ENCODE measurements around the gene RPS8. TPM values are rescaled to one million over a fixed set of nuclear protein-coding genes. Genes with fewer than 3 reads are reported as not detected.

RPS8 gene
- total and polyA plus RNA-seq, 8 donors, result 843 to 1,938 (median 1,366) TPM

DNA sequence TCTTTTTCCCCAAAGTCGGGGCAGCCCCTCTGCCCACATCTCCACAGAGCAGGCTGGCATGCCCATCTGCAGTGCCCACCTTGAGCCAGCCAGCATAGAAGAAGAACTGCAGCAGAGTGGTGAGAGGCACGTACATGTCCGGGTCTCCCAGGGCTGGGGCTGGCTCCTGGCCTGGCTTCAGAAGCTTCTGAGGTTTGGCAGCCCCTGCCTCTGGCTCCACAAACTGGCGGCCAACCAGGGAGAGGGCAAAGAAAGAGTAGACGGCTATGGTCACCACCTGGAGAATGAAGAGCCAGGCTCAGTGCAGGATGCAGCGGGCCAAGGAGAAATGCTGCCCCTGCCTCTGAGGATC is 9.7 kb downstream of the RPS8 start:
- no peak for FAIRE-seq
- Histone ChIP-seq H3K36me3 (no peaks in the 10 kb centered on the region), H3K27ac (no peak overlapping the region), H3K4me1 (peaks cover 0 to 10% (median 0%) of the 10 kb centered on the region in 3 donors), H3K9me3 (no peaks in the 10 kb centered on the region), H3K27me3 (no peaks in the 10 kb centered on the region), H3K4me3 (no peak overlapping the region)
- ATAC-seq, result no peak
- 83 to 90% methylated on average over 6 of the region's 6 CpGs for WGBS, 2 donors
- intact Hi-C loops (cut with DNase I), result loop anchor here in 1 of 3 donors (5.0 kb wide), 2 partner anchors 57 to 227 kb away; partner anchors contain the start of genes HECTD3, PTCH2 and UROD
- DNase-seq, result peak in 2 of 6 donors; percentile 22 to 44
- TF ChIP-seq, protein P1, sequence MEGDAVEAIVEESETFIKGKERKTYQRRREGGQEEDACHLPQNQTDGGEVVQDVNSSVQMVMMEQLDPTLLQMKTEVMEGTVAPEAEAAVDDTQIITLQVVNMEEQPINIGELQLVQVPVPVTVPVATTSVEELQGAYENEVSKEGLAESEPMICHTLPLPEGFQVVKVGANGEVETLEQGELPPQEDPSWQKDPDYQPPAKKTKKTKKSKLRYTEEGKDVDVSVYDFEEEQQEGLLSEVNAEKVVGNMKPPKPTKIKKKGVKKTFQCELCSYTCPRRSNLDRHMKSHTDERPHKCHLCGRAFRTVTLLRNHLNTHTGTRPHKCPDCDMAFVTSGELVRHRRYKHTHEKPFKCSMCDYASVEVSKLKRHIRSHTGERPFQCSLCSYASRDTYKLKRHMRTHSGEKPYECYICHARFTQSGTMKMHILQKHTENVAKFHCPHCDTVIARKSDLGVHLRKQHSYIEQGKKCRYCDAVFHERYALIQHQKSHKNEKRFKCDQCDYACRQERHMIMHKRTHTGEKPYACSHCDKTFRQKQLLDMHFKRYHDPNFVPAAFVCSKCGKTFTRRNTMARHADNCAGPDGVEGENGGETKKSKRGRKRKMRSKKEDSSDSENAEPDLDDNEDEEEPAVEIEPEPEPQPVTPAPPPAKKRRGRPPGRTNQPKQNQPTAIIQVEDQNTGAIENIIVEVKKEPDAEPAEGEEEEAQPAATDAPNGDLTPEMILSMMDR (IDR thresholded peaks at IDR 0.05), result no peak

DNA sequence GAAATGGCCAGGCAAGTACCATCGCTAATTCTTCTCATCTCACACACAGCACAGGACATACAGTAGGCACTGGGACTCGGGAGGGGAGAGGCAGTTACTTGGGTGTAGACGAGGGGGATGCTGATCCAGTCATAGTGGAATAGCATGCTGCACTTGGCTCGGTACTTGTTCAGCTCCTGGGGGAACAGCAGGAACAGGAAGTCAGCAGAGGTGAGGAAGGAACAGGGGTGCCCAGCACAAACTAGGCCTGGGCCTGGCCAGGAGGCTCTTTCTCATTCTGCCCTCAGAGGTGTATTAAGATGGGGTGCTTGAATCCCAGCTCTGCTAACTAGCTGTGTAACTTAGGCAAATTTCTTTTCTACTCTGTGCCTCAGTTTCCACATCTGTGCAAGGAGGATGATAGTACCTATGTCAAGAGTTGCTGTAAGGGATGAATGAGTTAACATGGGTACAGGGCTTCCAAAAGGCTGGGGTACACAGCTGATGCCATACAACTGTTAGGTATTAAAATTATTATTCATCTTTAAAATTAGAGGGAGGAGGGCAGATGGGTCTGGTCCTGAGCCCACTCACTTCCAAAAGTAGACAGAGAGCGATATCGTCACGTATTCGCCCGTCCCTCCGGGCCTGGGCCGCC is 10.3 kb downstream of the RPS8 start:
- H3K36me3 ChIP-seq, result no peaks in the 10 kb centered on the region
- no peaks in the 10 kb centered on the region for H3K9me3 ChIP-seq
- no peak for ATAC-seq
- FAIRE-seq, result no peak
- H3K4me1 ChIP-seq, result peaks cover 0 to 10% (median 0%) of the 10 kb centered on the region in 3 donors
- peak in 1 of 6 donors; percentile 13 for DNase-seq
- no peaks in the 10 kb centered on the region for H3K27me3 ChIP-seq
- TF ChIP-seq, protein P1 (IDR thresholded peaks at IDR 0.05), result no peak
- 34 to 38% methylated on average over 11 of the region's 11 CpGs for WGBS, 2 donors
- H3K4me3 ChIP-seq, result peak overlapping the region in 3 of 4 donors; percentile 34 to 53 (median 44)
- H3K27ac ChIP-seq, result peak overlapping the region in 3 of 4 donors; percentile 50 to 61 (median 54)
- intact Hi-C loops (cut with DNase I), result loop anchor here in 1 of 3 donors (5.0 kb wide), 2 partner anchors 57 to 227 kb away; partner anchors contain the start of genes HECTD3, PTCH2 and UROD

DNA sequence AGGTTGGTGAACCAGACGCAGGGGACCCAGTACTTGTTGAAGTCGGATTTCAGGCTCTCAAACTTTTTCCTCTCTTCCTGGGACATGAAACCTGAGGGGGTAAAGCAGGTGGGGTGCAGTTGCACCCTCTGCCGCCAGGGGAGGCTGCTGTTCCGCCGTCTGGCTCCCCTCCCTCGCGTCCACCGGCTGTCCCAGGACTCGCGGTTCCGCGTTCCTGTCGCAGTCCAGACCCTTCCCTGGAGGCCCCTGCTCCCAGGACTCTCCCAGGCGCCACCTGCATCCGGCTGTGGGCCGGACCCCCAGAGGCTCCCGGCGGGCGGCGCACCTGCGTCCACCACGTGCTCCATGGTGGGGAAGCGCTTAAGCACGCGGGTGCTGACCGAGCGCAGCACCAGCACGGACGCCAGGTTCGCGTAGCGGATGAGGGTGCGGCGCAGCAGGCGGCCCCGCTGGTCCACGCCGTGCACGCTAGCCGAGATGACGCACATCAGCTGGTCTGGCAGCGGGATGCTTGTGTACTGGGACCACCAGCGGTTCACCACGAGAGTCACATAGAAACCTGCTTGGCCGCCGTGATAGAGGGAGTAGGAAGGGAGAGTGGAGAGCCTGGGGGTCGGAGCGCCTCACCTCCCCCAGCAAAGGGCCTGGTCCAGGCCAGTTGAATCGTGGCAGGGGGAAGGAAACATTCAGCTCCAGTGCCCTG is 10.9 kb downstream of the RPS8 start:
- H3K27ac ChIP-seq, result peak overlapping the region; percentile 43 to 61 (median 52)
- no peaks in the 10 kb centered on the region for H3K36me3 ChIP-seq
- H3K27me3 ChIP-seq, result no peaks in the 10 kb centered on the region
- no peaks in the 10 kb centered on the region for H3K9me3 ChIP-seq
- intact Hi-C loops (cut with DNase I), result loop anchor here in 1 of 3 donors (5.0 kb wide), 2 partner anchors 56 to 226 kb away; partner anchors contain the start of genes HECTD3, PTCH2 and UROD
- FAIRE-seq, result no peak
- H3K4me1 ChIP-seq, result peaks cover 0 to 10% (median 0%) of the 10 kb centered on the region in 3 donors
- TF ChIP-seq, protein P1 (IDR thresholded peaks at IDR 0.05), result peak; percentile 96 to 100 (median 99)
- H3K4me3 ChIP-seq, result peak overlapping the region; percentile 10 to 53 (median 39)
- peak; percentile 70 to 94 (median 86) for DNase-seq
- peak; percentile 82 to 92 (median 88) for ATAC-seq
- WGBS, 2 donors, result 7 to 10% methylated on average over 43 to 49 of the region's 49 CpGs

DNA sequence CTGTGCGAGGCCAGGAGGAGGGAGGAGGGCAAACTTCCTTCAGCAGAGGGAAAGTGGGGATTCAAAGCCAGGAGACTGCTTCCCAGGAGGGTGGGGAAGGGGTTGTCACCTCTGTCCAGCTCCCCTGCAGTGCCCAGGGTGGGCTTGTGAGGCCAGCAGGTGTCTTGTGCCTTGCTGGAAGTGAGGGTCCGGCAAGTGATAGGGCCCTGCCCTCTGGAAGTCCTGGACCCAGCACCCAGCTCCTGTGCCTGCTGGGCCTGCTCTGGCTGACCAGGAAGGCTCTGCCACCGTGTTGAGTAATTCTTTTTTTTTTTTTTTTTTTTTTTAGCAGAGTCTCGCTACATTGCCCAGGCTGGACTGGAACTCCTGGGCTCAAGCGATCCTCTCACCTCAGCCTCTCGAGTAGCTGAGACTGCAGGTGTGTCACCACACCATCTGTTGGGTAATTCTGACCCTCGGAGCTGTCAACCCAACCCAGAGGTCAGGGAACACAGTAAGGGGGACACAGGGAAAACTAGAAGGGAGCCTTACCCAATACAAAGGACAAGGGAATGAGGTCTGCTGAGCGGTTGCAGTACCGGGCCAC is 11.6 kb downstream of the RPS8 start:
- no peak for FAIRE-seq
- ATAC-seq, result no peak
- H3K27ac ChIP-seq, result peak overlapping the region in 3 of 4 donors; percentile 43 to 61 (median 54)

More for the DNA sequence above, 11.6 kb downstream of the RPS8 start:
- TF ChIP-seq, protein P1 (IDR thresholded peaks at IDR 0.05), result no peak
- Histone ChIP-seq H3K27me3 (no peaks in the 10 kb centered on the region), H3K4me3 (peak overlapping the region in 2 of 4 donors; percentile 44 to 53), H3K36me3 (no peaks in the 10 kb centered on the region), H3K9me3 (no peaks in the 10 kb centered on the region), H3K4me1 (peaks cover 0 to 10% (median 0%) of the 10 kb centered on the region in 3 donors)
- intact Hi-C loops (cut with DNase I), result loop anchor here in 1 of 3 donors (5.0 kb wide), 2 partner anchors 55 to 225 kb away; partner anchors contain the start of genes HECTD3, PTCH2 and UROD
- DNase-seq, result peak in 2 of 6 donors; percentile 27 to 62
- WGBS, 2 donors, result 83 to 87% methylated on average over 9 of the region's 9 CpGs
